MCF 10A (cell line): ENCODE data around the gene KLHL12. TPM values are rescaled to one million over a fixed set of nuclear protein-coding genes. Genes with fewer than 3 reads are reported as not detected.

Source experiments
- BruUV-seq: library from RNA; stranded (reverse); fragments of 400-500 nt; replicated peaks from 2 replicates; lab custom pipeline; 2021; lab: Mats Ljungman, UMichigan
- CTCF ChIA-PET: fragments of 300-600 bp; sonication (Branson Sonifier 250); formaldehyde crosslinking; extraction: SDS; loops from one replicate; lab custom pipeline; 2021; ENCODE audit warnings: antibody characterized with exemption, inconsistent platforms; lab: Yijun Ruan, JAX
- POLR2A ChIA-PET: fragments of 300-600, 350-650 bp; sonication (Branson Sonifier 250); formaldehyde crosslinking; extraction: SDS; loops from one replicate; lab custom pipeline; 2020; ENCODE audit warnings: antibody characterized with exemption, inconsistent platforms; lab: Yijun Ruan, JAX
- DNase-seq: peaks from one replicate; pipeline ENCODE4 v3.0.0-alpha.2; 2018; ENCODE audit not compliant: unreplicated experiment
- H3K27ac Mint-ChIP-seq: one replicate; pipeline ENCODE4 v1.8.0; 2022; ENCODE audit warnings: mild to moderate bottlenecking, low read depth, mixed read lengths; ENCODE audit not compliant: unreplicated experiment
- H3K27me3 Mint-ChIP-seq: one replicate; pipeline ENCODE4 v1.8.0; 2022; ENCODE audit warnings: mixed read lengths; ENCODE audit not compliant: insufficient read depth, unreplicated experiment
- H3K36me3 Mint-ChIP-seq: one replicate; pipeline ENCODE4 v1.8.0; 2022; ENCODE audit warnings: mild to moderate bottlenecking, moderate library complexity, mixed read lengths; ENCODE audit not compliant: insufficient read depth, unreplicated experiment
- H3K4me1 Mint-ChIP-seq: one replicate; pipeline ENCODE4 v1.8.0; 2022; ENCODE audit warnings: mixed read lengths; ENCODE audit not compliant: insufficient read depth, unreplicated experiment
- H3K4me3 Mint-ChIP-seq: one replicate; pipeline ENCODE4 v1.8.0; 2022; ENCODE audit warnings: mild to moderate bottlenecking, moderate library complexity, mixed read lengths; ENCODE audit not compliant: unreplicated experiment
- H3K9me3 Mint-ChIP-seq: one replicate; pipeline ENCODE4 v1.8.0; 2022; ENCODE audit warnings: mixed read lengths; ENCODE audit not compliant: unreplicated experiment
- CTCF ChIP-seq: fragments of 200-600 bp; IDR thresholded peaks from one replicate; pipeline ENCODE4 v1.8.0; 2022; ENCODE audit warnings: antibody characterized with exemption, mild to moderate bottlenecking; ENCODE audit not compliant: unreplicated experiment
- intact Hi-C: fragments of 100-400 bp; cut with micrococcal nuclease; formaldehyde crosslinking; loops from 2 replicates; pipeline ENCODE4 v1.14.1; 2022
- total RNA-seq: library from RNA; stranded (reverse); gene quantifications from 2 replicates; pipeline ENCODE4 v1.2.3, GENCODE V29; 2022

KLHL12 gene
- total RNA-seq, 1 experiment from 2014 or later = 51.0 TPM

GRCh38 chr1:202880961-202881460 is 46.0 kb downstream of the KLHL12 start:
- no peak for DNase-seq
- Mint-ChIP-seq H3K27ac (peak overlapping the region; percentile 26), H3K4me3 (no peak overlapping the region), H3K4me1 (no peaks in the 10 kb centered on the region), H3K27me3 (no peaks in the 10 kb centered on the region), H3K36me3 (peaks cover 34% of the 10 kb centered on the region), H3K9me3 (no peaks in the 10 kb centered on the region)
- ChIA-PET CTCF (interaction anchor here (0.6 to 1.5 kb wide), 8 partner anchors 18 to 632 kb away, joined by 3 to 5 read pairs (median 3); no protein-coding TSS in a partner anchor), POLR2A (interaction anchor here (0.8 kb wide), 1 partner anchor 71 kb away, joined by 3 read pairs; the partner anchor contains the start of gene PCAT6)
- no peak for TF ChIP-seq CTCF
- intact Hi-C loops = no loop called here
- no TSS peak for BruUV-seq

- Mint-ChIP-seq H3K27ac (peak overlapping the region; percentile 26), H3K9me3 (no peaks in the 10 kb centered on the region), H3K4me3 (no peak overlapping the region), H3K27me3 (no peaks in the 10 kb centered on the region), H3K4me1 (no peaks in the 10 kb centered on the region), H3K36me3 (peaks cover 34% of the 10 kb centered on the region)
- no peak for DNase-seq
- BruUV-seq = no TSS peak
- no peak for TF ChIP-seq CTCF
- CTCF ChIA-PET = interaction anchor here (0.7 to 1.3 kb wide), 4 partner anchors 9 to 75 kb away, joined by 3 to 4 read pairs (median 3); no protein-coding TSS in a partner anchor
- POLR2A ChIA-PET = interaction anchor here (0.7 to 0.9 kb wide), 3 partner anchors 43 to 102 kb away, joined by 3 read pairs; partner anchors contain the start of gene PCAT6
- intact Hi-C loops = no loop called here
These were observed 47.0 kb downstream of the KLHL12 start for GRCh38 chr1:202880062-202880461.

- H3K27ac Mint-ChIP-seq = no peak overlapping the region
- DNase-seq = no peak
- TF ChIP-seq CTCF = no peak
- peaks cover 28% of the 10 kb centered on the region for H3K36me3 Mint-ChIP-seq
- no peak overlapping the region for H3K4me3 Mint-ChIP-seq
- intact Hi-C loops = no loop called here
- no TSS peak for BruUV-seq
- POLR2A ChIA-PET = interaction anchor here (0.9 kb wide), 1 partner anchor 101 kb away, joined by 3 read pairs; no protein-coding TSS in a partner anchor
- no peaks in the 10 kb centered on the region for H3K4me1 Mint-ChIP-seq
- CTCF ChIA-PET = interaction anchor here (0.7 to 1.3 kb wide), 4 partner anchors 8 to 120 kb away, joined by 3 to 4 read pairs (median 3); no protein-coding TSS in a partner anchor
- no peaks in the 10 kb centered on the region for H3K9me3 Mint-ChIP-seq
- no peaks in the 10 kb centered on the region for H3K27me3 Mint-ChIP-seq
These were observed 47.9 kb downstream of the KLHL12 start for GRCh38 chr1:202879128-202879527.

GRCh38 chr1:202873026-202873425 is 54.0 kb downstream of the KLHL12 start:
- intact Hi-C loops = no loop called here
- no peaks in the 10 kb centered on the region for H3K4me1 Mint-ChIP-seq
- peaks cover 9% of the 10 kb centered on the region for H3K27me3 Mint-ChIP-seq
- peaks cover under 1% of the 10 kb centered on the region for H3K36me3 Mint-ChIP-seq
- no peak overlapping the region for H3K4me3 Mint-ChIP-seq
- ChIA-PET POLR2A (interaction anchor here (4.6 kb wide), 1 partner anchor 14 kb away, joined by 22 read pairs; the partner anchor contains the start of gene RABIF), CTCF (interaction anchor here (0.6 kb wide), 1 partner anchor 1283 kb away, joined by 3 read pairs; no protein-coding TSS in a partner anchor)
- BruUV-seq = no TSS peak
- H3K9me3 Mint-ChIP-seq = no peaks in the 10 kb centered on the region
- DNase-seq = no peak
- no peak overlapping the region for H3K27ac Mint-ChIP-seq
- TF ChIP-seq CTCF = no peak
